Esophagus squamous epithelium (tissue), 5 donors: ENCODE results near the gene TAF13. TPM values are rescaled to one million over a fixed set of nuclear protein-coding genes. Genes with fewer than 3 reads are reported as not detected.
A peak's percentile ranks its signal among the peaks of the same experiment; 100 is the strongest.
"Not testable (repeated sequence)": the region's sequence is repeated elsewhere in the genome, so short reads cannot be mapped to it uniquely, and the experiment has no call there.

Experiments
- DNase-seq: peaks from one replicate; lab custom pipeline; 2025; lab: John Stamatoyannopoulos, UW
- H3K27ac ChIP-seq, 4 donors: fragments of 200-600 bp; sonication (generic); one replicate each; pipeline ENCODE4 v1.5.1; 2016 to 2019; ENCODE audit warnings: mild to moderate bottlenecking in 1 of 4
- H3K27me3 ChIP-seq, 4 donors: fragments of 200-600 bp; sonication (generic); 1 replicate in 3 of 4; 2 replicates in 1 of 4; pipeline versions ENCODE4 v1.5.1 to v1.6.0; 2017 to 2021; ENCODE audit warnings: antibody characterized with exemption in 1 of 4
- H3K36me3 ChIP-seq, 3 donors: fragments of 200-600 bp; sonication (generic); one replicate each; pipeline ENCODE4 v1.5.1; 2016 to 2019
- H3K4me1 ChIP-seq, 3 donors: fragments of 200-600 bp; sonication (generic); one replicate each; pipeline ENCODE4 v1.5.1; 2017 to 2019
- H3K4me3 ChIP-seq, 4 donors: fragments of 200-600 bp; sonication (generic); 1 replicate in 3 of 4; 2 replicates in 1 of 4; pipeline ENCODE4 v1.5.1; 2016 to 2019; ENCODE audit warnings: mild to moderate bottlenecking in 2 of 4, moderate library complexity in 1 of 4
- H3K9me3 ChIP-seq, 3 donors: fragments of 200-600 bp; sonication (generic); one replicate each; pipeline ENCODE4 v1.5.1; 2016 to 2019
- CTCF ChIP-seq, 6 experiments: fragments of 450-650 bp in 4 of 6; fragments of 200-600 bp in 2 of 6; sonication (generic) in 2 of 6; IDR thresholded peaks; one replicate each; pipeline ENCODE4 v1.5.1; 2016 to 2019; ENCODE audit warnings: antibody characterized with exemption in 6 of 6, mild to moderate bottlenecking in 4 of 6, moderate library complexity in 4 of 6
- POLR2A ChIP-seq, 4 donors: fragments of 450-650 bp; IDR thresholded peaks; one replicate each; pipeline ENCODE4 v1.6.1; 2017; ENCODE audit warnings: antibody characterized with exemption in 4 of 4, mild to moderate bottlenecking in 4 of 4, moderate library complexity in 3 of 4
- WGBS, 2 donors: methylation state at CpG; one replicate each; pipeline ENCODE4 v1.1.5; 2018; 5-methylcytosine and 5-hydroxymethylcytosine counted together
- intact Hi-C: fragments of 100-400 bp; cut with DNase I; formaldehyde crosslinking; loops from one replicate; pipeline ENCODE4 v1.15.0; 2022
- total RNA-seq, 4 donors: library from RNA; depleted of rRNA; stranded (reverse); fragments of >200 nt; gene quantifications; one replicate each; pipeline ENCODE4 v1.1.0, GENCODE V29; 2016
- donor health status: DM: yes; HTN: yes; CAD: no.

TAF13 gene
- total RNA-seq, 4 donors from 2014 or later, result 35.3 to 71.2 (median 43.4) TPM

GRCh38 chr1:109041621-109042468 lies 34.0 kb downstream of the TAF13 start, which contains the start of gene WDR47:
Gene WDR47, minus strand, starts transcription at chr1:109042102. Its CDS starts 18,590 bp downstream, at chr1:109023512.
- Histone ChIP-seq H3K27ac (peak within 1 kb of the TSS; percentile 90 to 96 (median 94)), H3K4me3 (peak within 1 kb of the TSS; percentile 91 to 99 (median 96)), H3K27me3 (no peaks in the 10 kb centered on the region), H3K36me3 (no peaks in the 10 kb centered on the region), H3K4me1 (peaks cover 10 to 44% (median 14%) of the 10 kb centered on the region in 3 donors), H3K9me3 (no peaks in the 10 kb centered on the region)
- intact Hi-C loops, result loop anchor here (10.0 kb wide), 1 partner anchor 53 kb away; the partner anchor contains the start of gene TMEM167B
- peak in 3 of 4 donors; percentile 95 to 98 (median 97) for TF ChIP-seq POLR2A (IDR thresholded peaks at IDR 0.05)
- TF ChIP-seq CTCF (IDR thresholded peaks at IDR 0.05), result peak in 1 of 6 experiments; percentile 16
- 0% methylated on average over 1 to 2 of the region's 90 CpGs for WGBS, 2 donors
- peak; percentile 81 for DNase-seq

- no peak for DNase-seq
- Histone ChIP-seq H3K27me3 (no peaks in the 10 kb centered on the region), H3K36me3 (peaks cover 0 to 6% (median 0%) of the 10 kb centered on the region in 3 donors), H3K9me3 (no peaks in the 10 kb centered on the region), H3K4me1 (peaks cover 10 to 37% (median 14%) of the 10 kb centered on the region in 3 donors), H3K27ac (peak overlapping the region; percentile 90 to 96 (median 94)), H3K4me3 (peak overlapping the region; percentile 91 to 99 (median 96))
- WGBS, 2 donors, result 0% methylated on average over 8 to 11 of the region's 44 CpGs
- TF ChIP-seq POLR2A (IDR thresholded peaks at IDR 0.05) (no peak), CTCF (IDR thresholded peaks at IDR 0.05) (no peak)
- intact Hi-C loops, result loop anchor here (10.0 kb wide), 1 partner anchor 54 kb away; the partner anchor contains the start of gene TMEM167B
These were observed 34.7 kb downstream of the TAF13 start for GRCh38 chr1:109040989-109041620.

GRCh38 chr1:109040627-109040988 lies 35.2 kb downstream of the TAF13 start:
- TF ChIP-seq CTCF (IDR thresholded peaks at IDR 0.05) (no peak), POLR2A (IDR thresholded peaks at IDR 0.05) (no peak)
- H3K4me1 ChIP-seq, result peaks cover 10 to 34% (median 14%) of the 10 kb centered on the region in 3 donors
- H3K27ac ChIP-seq, result peak overlapping the region in 3 of 4 donors; percentile 90 to 96 (median 93)
- DNase-seq, result no peak
- intact Hi-C loops, result loop anchor here (10.0 kb wide), 1 partner anchor 54 kb away; the partner anchor contains the start of gene TMEM167B
- H3K27me3 ChIP-seq, result no peaks in the 10 kb centered on the region
- peak overlapping the region; percentile 91 to 99 (median 96) for H3K4me3 ChIP-seq
- H3K9me3 ChIP-seq, result no peaks in the 10 kb centered on the region
- H3K36me3 ChIP-seq, result peaks cover 0 to 6% (median 0%) of the 10 kb centered on the region in 3 donors
- 10 to 17% methylated on average over 3 of the region's 3 CpGs for WGBS, 2 donors

GRCh38 chr1:109034382-109034781 lies 41.4 kb downstream of the TAF13 start:
- H3K27me3 ChIP-seq, result no peaks in the 10 kb centered on the region
- intact Hi-C loops, result no loop called here
- H3K27ac ChIP-seq, result no peak overlapping the region
- peaks cover 0 to 40% (median under 1%) of the 10 kb centered on the region in 3 donors for H3K4me1 ChIP-seq
- H3K9me3 ChIP-seq, result no peaks in the 10 kb centered on the region
- H3K4me3 ChIP-seq, result no peak overlapping the region
- no peak for DNase-seq
- TF ChIP-seq CTCF (IDR thresholded peaks at IDR 0.05) (no peak), POLR2A (IDR thresholded peaks at IDR 0.05) (no peak)
- WGBS, 2 donors, result 86 to 96% methylated on average over 2 of the region's 2 CpGs
- H3K36me3 ChIP-seq, result peaks cover 0 to 6% (median 0%) of the 10 kb centered on the region in 3 donors

DNA sequence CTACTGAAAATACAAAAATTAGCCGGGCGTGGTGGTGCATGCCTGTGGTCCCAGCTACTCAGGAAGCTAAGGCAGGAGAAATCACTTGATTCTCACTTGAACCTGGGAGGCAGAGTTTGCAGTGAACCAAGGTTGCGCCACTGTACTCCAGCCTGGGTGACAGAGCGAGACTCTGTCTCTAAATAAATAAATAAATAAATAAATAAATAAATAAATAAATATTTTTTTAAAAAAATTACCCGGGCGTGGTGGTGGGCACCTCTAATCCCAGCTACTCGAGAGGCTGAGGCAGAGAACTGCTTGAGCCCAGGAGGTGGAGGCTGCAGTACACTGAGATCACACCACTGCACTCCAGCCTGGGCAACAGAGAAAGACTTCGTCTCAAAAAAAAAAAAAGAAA lies 46.3 kb downstream of the TAF13 start:
- H3K27ac ChIP-seq, DNase-seq, H3K27me3 ChIP-seq, H3K4me3 ChIP-seq, H3K9me3 ChIP-seq, intact Hi-C loops, H3K36me3 ChIP-seq: not testable (repeated sequence)
- 84 to 90% methylated on average over 8 of the region's 8 CpGs for whole genome bisulfite sequencing, 2 donors
- peaks cover 0 to 48% (median 0%) of the 10 kb centered on the region in 3 donors for H3K4me1 ChIP-seq
